Hematopoietic multipotent progenitor cell treated with erythropoietin and hydrocortisone succinate and interleukin-3 and kit ligand, for 6 days (in vitro differentiated cells): Measurements from ENCODE around the gene DEFB126.
"Not testable (repeated sequence)": the region's sequence is repeated elsewhere in the genome, so short reads cannot be mapped to it uniquely, and the experiment has no call there.

Experiments used
- DNase-seq: peaks from one replicate; pipeline ENCODE4 v3.0.0-alpha.2; 2015

The DEFB126 gene

GRCh38 chr20:142290-142689 lies at the start of gene DEFB126:
DEFB126 (plus strand) TSS chr20:142590; CDS start chr20:142629, 39 bp downstream.
- DNase-seq, result no peak

GRCh38 chr20:93641-94040 lies 48.7 kb upstream of the DEFB126 start:
- DNase-seq, result no peak

- no peak for DNase-seq
Measured at GRCh38 chr20:95215-95614, 47.2 kb upstream of the DEFB126 start.

- not testable (repeated sequence) for DNase-seq
Measured at GRCh38 chr20:97691-98090, 44.7 kb upstream of the DEFB126 start.

GRCh38 chr20:101975-102374 lies 40.4 kb upstream of the DEFB126 start:
- no peak for DNase-seq

GRCh38 chr20:103456-103855 lies 38.9 kb upstream of the DEFB126 start:
- no peak for DNase-seq

GRCh38 chr20:112396-112795 lies 30.0 kb upstream of the DEFB126 start:
- DNase-seq, result no peak

GRCh38 chr20:117518-117917 lies 24.9 kb upstream of the DEFB126 start:
- DNase-seq, result no peak

GRCh38 chr20:129786-130323 lies 12.5 kb upstream of the DEFB126 start:
- DNase-seq, result not testable (repeated sequence)

- DNase-seq, result peak; percentile 53
Measured at GRCh38 chr20:137668-138490, 4.5 kb upstream of the DEFB126 start.

- DNase-seq, result no peak
Measured at GRCh38 chr20:145877-146276, 3.5 kb downstream of the DEFB126 start.

GRCh38 chr20:152131-152530 lies 9.7 kb downstream of the DEFB126 start:
- DNase-seq, result no peak

GRCh38 chr20:157154-157553 lies 14.8 kb downstream of the DEFB126 start, which contains the start of gene DEFB127:
DEFB127 (plus strand) TSS chr20:157454; CDS start chr20:157545, 91 bp downstream.
- no peak for DNase-seq

GRCh38 chr20:164618-165017 lies 22.2 kb downstream of the DEFB126 start:
- DNase-seq, result no peak

GRCh38 chr20:168876-169275 lies 26.5 kb downstream of the DEFB126 start:
- no peak for DNase-seq

GRCh38 chr20:184288-184687 lies 41.9 kb downstream of the DEFB126 start:
- no peak for DNase-seq

GRCh38 chr20:187733-188132 lies 45.3 kb downstream of the DEFB126 start:
- no peak for DNase-seq

- DNase-seq, result no peak
Measured at GRCh38 chr20:189611-190010, 47.2 kb downstream of the DEFB126 start, which contains the start of gene DEFB128. DEFB128 (minus strand) TSS chr20:189711; CDS start chr20:189623, 88 bp downstream.
